IMR-90 (cell line): Measurements from ENCODE around the gene CERS4. TPM values are rescaled to one million over a fixed set of nuclear protein-coding genes. Genes with fewer than 3 reads are reported as not detected.

ENCODE experiments used
- ATAC-seq: fragments of 200-7000 bp; cut with Tn5 transposase; 2 replicates; pipeline ENCODE4 v1.9.1; 2020; ENCODE audit warnings: low read depth, mild to moderate bottlenecking, moderate library complexity
- BruUV-seq: library from RNA; stranded (reverse); fragments of 400-500 nt; replicated peaks from 2 replicates; lab custom pipeline; 2021; lab: Mats Ljungman, UMichigan
- CTCF ChIA-PET: fragments of 300-600 bp; formaldehyde crosslinking; extraction: SDS; loops from one replicate; lab custom pipeline; 2021; ENCODE audit warnings: antibody characterized with exemption; lab: Yijun Ruan, JAX
- POLR2A ChIA-PET: fragments of 300-600 bp; sonication (Branson Sonifier 250); formaldehyde crosslinking; loops from one replicate; lab custom pipeline; 2022; ENCODE audit warnings: antibody characterized with exemption; ENCODE audit not compliant: unreplicated experiment; lab: Charles Lee
- DNase-seq: peaks from one replicate; pipeline ENCODE4 v3.0.0; 2013
- H2AFZ ChIP-seq: replicated peaks from 2 replicates; pipeline ENCODE3; 2013; ENCODE audit warnings: low read length, mild to moderate bottlenecking; ENCODE audit not compliant: poor library complexity
- H2AK5ac ChIP-seq: 2 replicates; pipeline ENCODE4 v1.6.1; 2013; ENCODE audit warnings: low read depth, low read length, inconsistent platforms
- H2AK9ac ChIP-seq: replicated peaks from 2 replicates; pipeline ENCODE3; 2013; ENCODE audit warnings: mild to moderate bottlenecking, low read depth, low read length, moderate library complexity; ENCODE audit not compliant: poor library complexity
- H2BK120ac ChIP-seq: 2 replicates; pipeline ENCODE4 v1.6.1; 2013; ENCODE audit warnings: low read depth, low read length, inconsistent platforms
- H2BK15ac ChIP-seq: 3 replicates; pipeline ENCODE4 v1.6.1; 2013; ENCODE audit warnings: low read depth, low read length, inconsistent platforms
- H2BK20ac ChIP-seq: 2 replicates; pipeline ENCODE4 v1.6.1; 2013; ENCODE audit warnings: low read depth, mild to moderate bottlenecking, inconsistent platforms, low read length, moderate library complexity
- H2BK5ac ChIP-seq: 2 replicates; pipeline ENCODE4 v1.6.1; 2013; ENCODE audit warnings: mild to moderate bottlenecking, low read depth, low read length, inconsistent platforms; ENCODE audit not compliant: poor library complexity, severe bottlenecking
- H3K14ac ChIP-seq: replicated peaks from 2 replicates; pipeline ENCODE4 v1.6.1; 2013; ENCODE audit warnings: low read depth, low read length, inconsistent platforms
- H3K18ac ChIP-seq: 2 replicates; pipeline ENCODE4 v1.6.1; 2013; ENCODE audit warnings: low read depth, low read length, control low read depth
- H3K23ac ChIP-seq: 2 replicates; pipeline ENCODE4 v1.6.1; 2013; ENCODE audit warnings: low read depth, low read length, inconsistent platforms
- H3K27ac ChIP-seq: 2 replicates; pipeline ENCODE4 v1.5.1; 2013; ENCODE audit warnings: mild to moderate bottlenecking, control low read depth, low read length; ENCODE audit not compliant: insufficient read depth
- H3K27me3 ChIP-seq: 2 replicates; pipeline ENCODE4 v1.6.1; 2013; ENCODE audit warnings: low read length; ENCODE audit not compliant: control insufficient read depth, insufficient read depth
- H3K36me3 ChIP-seq: 2 replicates; pipeline ENCODE4 v1.6.1; 2013; ENCODE audit warnings: low read length, mixed read lengths; ENCODE audit not compliant: control insufficient read depth, insufficient read depth
- H3K4ac ChIP-seq: 2 replicates; pipeline ENCODE4 v1.6.1; 2013; ENCODE audit warnings: low read depth, low read length, inconsistent platforms
- H3K4me1 ChIP-seq: 2 replicates; pipeline ENCODE4 v1.6.1; 2013; ENCODE audit warnings: low read length, mixed read lengths; ENCODE audit not compliant: control insufficient read depth, insufficient read depth
- H3K4me2 ChIP-seq: 2 replicates; pipeline ENCODE4 v1.6.1; 2013; ENCODE audit warnings: low read depth, mild to moderate bottlenecking, control low read depth, low read length, moderate library complexity
- H3K4me3 ChIP-seq: 2 replicates; pipeline ENCODE4 v1.5.1; 2013; ENCODE audit warnings: low read depth, mild to moderate bottlenecking, control low read depth, low read length, moderate library complexity; ENCODE audit not compliant: insufficient read depth
- H3K56ac ChIP-seq: 2 replicates; pipeline ENCODE4 v1.6.1; 2013; ENCODE audit warnings: low read length, inconsistent platforms; ENCODE audit not compliant: insufficient read depth; ENCODE audit errors: extremely low read depth
- H3K79me1 ChIP-seq, 2 experiments: 2 replicates each; pipeline ENCODE4 v1.6.1; 2013; ENCODE audit warnings: low read length in 2 of 2, inconsistent platforms in 1 of 2, low read depth in 1 of 2
- H3K9ac ChIP-seq: 2 replicates; pipeline ENCODE4 v1.6.1; 2013; ENCODE audit warnings: low read depth, low read length, control low read depth
- H3K9me1 ChIP-seq: 2 replicates; pipeline ENCODE4 v1.6.1; 2013; ENCODE audit warnings: low read length, inconsistent platforms; ENCODE audit not compliant: insufficient read depth
- H3K9me3 ChIP-seq: 2 replicates; pipeline ENCODE4 v1.6.1; 2013; ENCODE audit warnings: low read length; ENCODE audit not compliant: control insufficient read depth, insufficient read depth
- H4K20me1 ChIP-seq: 2 replicates; pipeline ENCODE4 v1.6.1; 2013; ENCODE audit warnings: low read length, inconsistent platforms; ENCODE audit not compliant: insufficient read depth
- H4K5ac ChIP-seq: 2 replicates; pipeline ENCODE4 v1.6.1; 2013; ENCODE audit warnings: mild to moderate bottlenecking, low read depth, low read length, control low read depth
- H4K8ac ChIP-seq, 2 experiments: 2 replicates each; pipeline ENCODE4 v1.6.1; 2013; ENCODE audit warnings: low read depth in 2 of 2, low read length in 2 of 2, control low read depth in 1 of 2, inconsistent platforms in 1 of 2
- H4K91ac ChIP-seq: 2 replicates; pipeline ENCODE4 v1.6.1; 2013; ENCODE audit warnings: low read depth, low read length, inconsistent platforms; ENCODE audit not compliant: insufficient read depth
- BHLHE40 ChIP-seq: fragments of 150-350 bp; IDR thresholded peaks from 2 replicates; pipeline ENCODE4 v1.6.1; 2016; ENCODE audit warnings: mild to moderate bottlenecking, low read depth, low read length
- CEBPB ChIP-seq: IDR thresholded peaks from 2 replicates; pipeline ENCODE4 v1.6.1; 2012; ENCODE audit warnings: low read depth, low read length, improper control_type of control experiment
- CHD1 ChIP-seq: IDR thresholded peaks from 2 replicates; pipeline ENCODE4 v1.6.1; 2012; ENCODE audit warnings: low read depth, low read length, improper control_type of control experiment
- ELK1 ChIP-seq: fragments of 150-350 bp; IDR thresholded peaks from 2 replicates; pipeline ENCODE4 v1.6.1; 2016; ENCODE audit warnings: low read depth, mild to moderate bottlenecking, low read length, moderate library complexity, borderline replicate concordance
- FOS ChIP-seq: fragments of 150-350 bp; IDR thresholded peaks from 2 replicates; pipeline ENCODE4 v1.6.1; 2016; ENCODE audit warnings: low read depth, low read length
- MAFK ChIP-seq: IDR thresholded peaks from 2 replicates; pipeline ENCODE4 v1.6.1; 2012; ENCODE audit warnings: low read depth, low read length, improper control_type of control experiment
- MAZ ChIP-seq: IDR thresholded peaks from 2 replicates; pipeline ENCODE4 v1.6.1; 2012; ENCODE audit warnings: low read depth, mild to moderate bottlenecking, low read length, improper control_type of control experiment, moderate library complexity, borderline replicate concordance
- NFE2L2 ChIP-seq: fragments of 150-350 bp; IDR thresholded peaks from 2 replicates; pipeline ENCODE4 v1.6.1; 2016; ENCODE audit warnings: low read depth, mild to moderate bottlenecking, low read length
- POLR2A ChIP-seq: IDR thresholded peaks from 2 replicates; pipeline ENCODE4 v1.6.1; 2012; ENCODE audit warnings: mild to moderate bottlenecking, low read depth, low read length
- RAD21 ChIP-seq: IDR thresholded peaks from 2 replicates; pipeline ENCODE4 v1.6.1; 2012; ENCODE audit warnings: low read length, improper control_type of control experiment
- RFX5 ChIP-seq: IDR thresholded peaks from 2 replicates; pipeline ENCODE4 v1.8.0; 2012; ENCODE audit warnings: low read depth, mild to moderate bottlenecking, low read length, moderate library complexity
- SMC3 ChIP-seq: fragments of 150-350 bp; IDR thresholded peaks from 2 replicates; pipeline ENCODE4 v1.6.1; 2016; ENCODE audit warnings: low read depth, mild to moderate bottlenecking, antibody characterized with exemption, low read length, moderate library complexity
- USF2 ChIP-seq: fragments of 150-350 bp; IDR thresholded peaks from 2 replicates; pipeline ENCODE4 v1.6.1; 2017; ENCODE audit warnings: mild to moderate bottlenecking, antibody characterized with exemption, low read length, low read depth
- WGBS, 2 experiments: methylation state at CpG; one replicate each; pipeline versions ENCODE4 v1.1.5 to v1.1.7; 2013; ENCODE audit warnings: missing lambda C conversion rate in 2 of 2; ENCODE audit not compliant: insufficient read length in 1 of 2; ENCODE audit errors: extremely low coverage in 2 of 2; 5-methylcytosine and 5-hydroxymethylcytosine counted together
- dilution Hi-C: fragments of 300-500 bp; cut with HindIII; formaldehyde crosslinking; loops from one replicate; pipeline ENCODE4 v1.14.3; 2018; ENCODE audit warnings: low sequenced_read_pairs; ENCODE audit not compliant: unreplicated experiment
- in situ Hi-C: fragments of 300-500 bp; cut with MboI; formaldehyde crosslinking; loops from 3 replicates; pipeline ENCODE4 v1.14.3; 2019; ENCODE audit warnings: low sequenced_read_pairs, inconsistent platforms, mixed read lengths
- intact Hi-C: fragments of 100-400 bp; cut with micrococcal nuclease; formaldehyde crosslinking; loops from 2 replicates; pipeline ENCODE4 v1.10.0; 2022
- polyA plus RNA-seq, 3 experiments: library from polyadenylated mRNA; depleted of rRNA; stranded (reverse); fragments of >200 nt; gene quantifications; 2 replicates each; pipeline ENCODE4 v1.2.3, GENCODE V29; 2012; ENCODE audit warnings: low replicate concordance in 1 of 3
- total RNA-seq: library from RNA; depleted of rRNA; stranded (reverse); fragments of >200 nt; gene quantifications from 2 replicates; pipeline ENCODE4 v1.2.3, GENCODE V29; 2012

CERS4 gene
- total and polyA plus RNA-seq, 2 of the 4 experiments (the other 2 are of a cell fraction): 3.2 to 5.7 TPM

GRCh38 chr19:8311461-8312260, 102.5 kb downstream of the CERS4 start:
- H3K14ac ChIP-seq: no peak overlapping the region
- H4K5ac ChIP-seq: no peak overlapping the region
- H2BK5ac ChIP-seq: no peak overlapping the region
- H2BK20ac ChIP-seq: no peak overlapping the region
- H3K23ac ChIP-seq: no peak overlapping the region
- in situ Hi-C loops: no loop called here
- no peak overlapping the region for H3K9ac ChIP-seq
- no peak overlapping the region for H3K4me3 ChIP-seq
- no peak overlapping the region for H2BK15ac ChIP-seq
- no peak overlapping the region for H4K8ac ChIP-seq
- H3K27ac ChIP-seq: no peak overlapping the region
- POLR2A ChIA-PET: no interaction called here
- dilution Hi-C loops: no loop called here
- 91% methylated on average over 8 of the region's 16 CpGs; no CpG with 5 or more reads in 1 of the 2 experiments for WGBS, 2 experiments
- no peak overlapping the region for H3K56ac ChIP-seq
- no peak overlapping the region for H2AK9ac ChIP-seq
- intact Hi-C loops: no loop called here
- H4K20me1 ChIP-seq: no peaks in the 10 kb centered on the region
- no peaks in the 10 kb centered on the region; the same call in 1 of the 2 replicates for H3K9me1 ChIP-seq
- H3K9me3 ChIP-seq: no peaks in the 10 kb centered on the region
- TF ChIP-seq CEBPB: no peak
- TF ChIP-seq MAFK: no peak
- TF ChIP-seq BHLHE40: no peak
- TF ChIP-seq MAZ: no peak
- no peak for TF ChIP-seq RAD21
- no peak for TF ChIP-seq NFE2L2
- no peak for TF ChIP-seq CHD1
- no peak for TF ChIP-seq FOS
- no peak for TF ChIP-seq SMC3
- no peak for TF ChIP-seq RFX5
- TF ChIP-seq POLR2A: no peak
- no peak for TF ChIP-seq ELK1
- TF ChIP-seq USF2: no peak
- H3K36me3 ChIP-seq: peaks cover 31% of the 10 kb centered on the region
- H3K27me3 ChIP-seq: no peaks in the 10 kb centered on the region
- H4K91ac ChIP-seq: no peak overlapping the region
- peaks cover 5% of the 10 kb centered on the region for H3K4me1 ChIP-seq
- H2BK120ac ChIP-seq: no peak overlapping the region
- peaks cover 6 to 9% of the 10 kb centered on the region in 2 experiments; a peak in 3 of 4 replicates for H3K79me1 ChIP-seq
- no peak overlapping the region for H2AFZ ChIP-seq
- no peak overlapping the region for H3K4ac ChIP-seq
- DNase-seq (no peak), ATAC-seq (no peak)
- H2AK5ac ChIP-seq: no peak overlapping the region
- no peak overlapping the region for H3K18ac ChIP-seq
- H3K4me2 ChIP-seq: no peak overlapping the region
- CTCF ChIA-PET: no interaction called here
- BruUV-seq: no TSS peak
